ENCODE data around the gene GFI1B.

GRCh38 chr9:132998831-132999635 lies 20.5 kb downstream of the GFI1B start:
- TF ChIP-seq CTCF (IDR thresholded peaks at IDR 0.05) (no peak), ZNF138 (CRISPR knock-in tag; conservative IDR thresholded peaks at IDR 0.05) (no peak), ATF2 (CRISPR knock-in tag; IDR thresholded peaks at IDR 0.05; ENCODE audit: borderline replicate concordance, low read depth) (no peak), NR2C2 (CRISPR knock-in tag; IDR thresholded peaks at IDR 0.05) (no peak), MYBL2 (CRISPR knock-in tag; IDR thresholded peaks at IDR 0.05) (no peak), NR3C1 (CRISPR knock-in tag; conservative IDR thresholded peaks at IDR 0.05; ENCODE audit: low read depth) (no peak), HMGXB4 (CRISPR knock-in tag; IDR thresholded peaks at IDR 0.05) (no peak), SP1 (CRISPR knock-in tag; conservative IDR thresholded peaks at IDR 0.05) (no peak), ZBTB21 (CRISPR knock-in tag; IDR thresholded peaks at IDR 0.05; ENCODE audit: borderline replicate concordance) (no peak), CREB1 (CRISPR knock-in tag; IDR thresholded peaks at IDR 0.05) (no peak)

Measured in WTC11 (cell line).